ENCODE results near the gene TRIM64C.
"Not testable (repeated sequence)": the region's sequence is repeated elsewhere in the genome, so short reads cannot be mapped to it uniquely, and the experiment has no call there.

The TRIM64C gene, protein sequence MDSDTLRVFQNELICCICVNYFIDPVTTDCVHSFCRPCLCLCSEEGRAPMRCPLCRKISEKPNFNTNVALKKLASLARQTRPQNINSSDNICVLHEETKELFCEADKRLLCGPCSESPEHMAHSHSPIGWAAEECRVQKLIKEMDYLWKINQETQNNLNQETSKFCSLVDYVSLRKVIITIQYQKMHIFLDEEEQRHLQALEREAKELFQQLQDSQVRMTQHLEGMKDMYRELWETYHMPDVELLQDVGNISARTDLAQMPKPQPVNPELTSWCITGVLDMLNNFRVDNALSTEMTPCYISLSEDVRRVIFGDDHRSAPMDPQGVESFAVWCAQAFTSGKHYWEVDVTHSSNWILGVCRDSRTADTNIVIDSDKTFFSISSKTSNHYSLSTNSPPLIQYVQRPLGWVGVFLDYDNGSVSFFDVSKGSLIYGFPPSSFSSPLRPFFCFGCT

DNA sequence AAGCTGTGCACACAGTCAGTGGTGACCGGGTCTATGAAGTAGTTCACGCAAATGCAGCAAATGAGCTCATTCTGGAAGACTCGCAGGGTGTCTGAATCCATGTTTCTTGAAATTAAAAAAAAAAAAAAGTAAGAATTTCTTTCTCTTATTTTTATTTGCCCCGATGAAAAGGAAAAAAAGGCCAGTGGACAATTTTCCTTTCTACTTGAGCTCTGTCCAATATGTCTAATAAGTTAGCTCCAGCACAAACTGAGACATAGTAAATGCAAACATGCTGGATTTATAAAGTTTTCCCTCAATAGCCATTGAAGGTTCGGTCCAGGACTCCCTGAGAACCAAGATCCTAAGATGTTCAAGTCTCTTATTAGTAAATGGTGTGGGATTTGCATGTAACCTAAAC, at the start of gene TRIM64C:
TSS of gene TRIM64C (minus strand) at position 101 of the 400 bp plus-strand sequence. CDS start at position 101, 0 bp downstream.
- DNase-seq (ENCODE audit: low read depth); H3K4me3 ChIP-seq (ENCODE audit: low read length): not testable (repeated sequence)

DNA sequence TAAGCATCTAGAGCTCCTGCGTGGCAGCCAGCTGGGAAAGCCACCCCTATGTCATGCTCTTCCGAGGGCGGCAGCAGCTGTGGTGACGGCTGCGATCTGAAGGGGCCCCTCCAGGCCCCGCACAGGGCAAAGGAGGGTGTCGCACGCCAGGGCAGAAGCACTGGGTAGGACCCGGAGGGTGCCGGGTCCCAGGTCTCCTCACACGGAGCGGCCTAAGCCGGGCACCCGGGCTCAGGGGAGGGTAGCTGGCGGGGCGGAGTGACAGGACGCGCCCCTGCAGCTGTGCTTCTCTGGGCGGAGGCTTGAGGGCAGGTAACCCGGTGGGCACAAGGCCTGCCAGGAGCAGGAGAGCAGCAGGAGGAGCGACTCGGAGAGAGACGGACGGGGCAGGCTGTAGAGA, 43.4 kb upstream of the TRIM64C start:
- DNase-seq (ENCODE audit: low read depth); H3K4me3 ChIP-seq (ENCODE audit: low read length): not testable (repeated sequence)

DNA sequence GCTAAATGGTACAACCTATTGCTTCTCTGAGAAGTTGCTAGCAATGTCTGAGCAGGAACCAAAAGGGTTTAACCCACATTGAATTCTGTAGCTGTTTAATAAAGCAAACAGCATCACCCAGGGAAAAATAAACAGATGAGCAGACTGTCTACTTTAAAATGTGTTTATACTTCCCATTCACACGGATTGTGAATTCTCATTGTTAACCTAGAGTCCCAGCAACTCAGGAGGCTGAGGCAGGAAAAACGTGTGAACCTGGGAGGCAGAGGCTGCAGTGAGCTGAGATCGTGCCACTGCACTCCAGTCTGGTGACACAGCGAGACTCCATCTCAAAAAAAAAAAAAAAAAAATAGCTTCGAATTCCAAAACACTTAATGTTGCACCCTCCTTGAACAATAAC, 11.0 kb upstream of the TRIM64C start:
- not testable (repeated sequence) for DNase-seq (ENCODE audit: low read depth); H3K4me3 ChIP-seq (ENCODE audit: low read length)

DNA sequence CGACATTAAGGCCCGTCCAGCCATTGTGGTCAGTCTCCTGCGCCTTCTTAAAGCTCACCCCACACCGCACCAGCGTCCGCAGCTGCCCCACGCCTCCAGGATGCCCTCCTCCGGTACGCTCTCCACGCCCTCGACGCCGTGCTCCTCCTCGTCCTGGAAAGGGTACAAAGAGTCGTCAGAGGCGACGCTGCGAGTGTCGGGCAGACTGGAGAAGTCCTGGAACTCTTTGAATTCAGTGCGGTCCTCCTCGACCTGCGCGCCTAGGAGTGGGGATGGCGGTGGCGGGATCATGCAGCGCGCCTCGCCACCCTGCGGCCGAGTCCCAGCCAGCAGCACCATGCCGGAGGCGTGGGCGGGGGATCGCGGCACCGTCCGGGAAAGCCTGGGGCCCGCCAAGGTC, 9.1 kb downstream of the TRIM64C start:
- DNase-seq (ENCODE audit: low read depth); H3K4me3 ChIP-seq (ENCODE audit: low read length): not testable (repeated sequence)

DNA sequence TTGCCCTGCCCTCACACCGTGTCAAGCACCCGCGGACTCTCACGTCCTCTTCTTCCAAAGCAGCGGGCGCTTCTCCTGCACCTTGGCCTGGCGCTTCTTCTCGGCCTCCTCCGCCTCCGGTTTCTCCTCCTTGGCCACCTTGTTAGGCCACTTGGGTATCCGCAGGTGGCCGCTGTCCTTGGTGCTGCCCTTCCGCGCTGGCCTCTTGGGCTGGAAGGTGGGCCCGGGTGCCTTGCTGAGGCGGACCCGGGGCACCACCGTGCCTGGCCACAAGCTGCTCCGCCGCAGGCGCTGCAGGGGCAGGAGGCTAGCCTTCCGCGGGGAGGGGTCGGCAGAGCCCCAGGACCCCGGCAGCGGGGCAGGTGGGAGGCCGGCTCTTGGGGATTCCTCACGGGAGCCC, 10.7 kb downstream of the TRIM64C start:
- not testable (repeated sequence) for H3K4me3 ChIP-seq (ENCODE audit: low read length); DNase-seq (ENCODE audit: low read depth)

DNA sequence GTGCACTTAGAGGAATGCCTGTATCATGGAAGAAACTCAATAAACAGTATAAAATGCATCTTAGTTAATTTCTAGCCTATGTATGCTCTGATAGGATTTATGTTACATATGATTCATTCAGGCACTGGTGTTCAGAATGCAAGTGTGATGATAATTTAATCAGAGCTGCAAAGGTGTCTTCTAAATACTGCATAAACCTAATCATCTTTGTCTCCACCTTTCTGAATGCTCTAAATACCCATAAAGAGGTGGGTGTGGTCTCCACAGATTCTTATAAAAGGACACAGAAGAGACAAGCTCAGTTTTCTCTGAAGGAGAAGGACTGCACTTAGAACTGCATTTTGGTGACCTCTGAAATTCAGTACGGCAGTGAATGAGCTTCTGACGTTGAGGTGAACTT, 30.4 kb downstream of the TRIM64C start, which contains the start of gene TRIM49B:
TSS of gene TRIM49B (plus strand) at position 301 of the 400 bp plus-strand sequence. CDS start 2,777 bp downstream, outside the sequence.
- not testable (repeated sequence) for H3K4me3 ChIP-seq (ENCODE audit: low read length); DNase-seq (ENCODE audit: low read depth)
